Stimulated activated naive CD4-positive, alpha-beta T cell treated with Interleukin-2 at 50 U/mL for 16 hours (primary cell): ENCODE results near the gene PRAMEF5.
"Not testable (repeated sequence)": the region's sequence is repeated elsewhere in the genome, so short reads cannot be mapped to it uniquely, and the experiment has no call there.

Experiments used
- DNase-seq: peaks from one replicate; lab custom pipeline; 2025; lab: John Stamatoyannopoulos, UW

The PRAMEF5 gene

DNA sequence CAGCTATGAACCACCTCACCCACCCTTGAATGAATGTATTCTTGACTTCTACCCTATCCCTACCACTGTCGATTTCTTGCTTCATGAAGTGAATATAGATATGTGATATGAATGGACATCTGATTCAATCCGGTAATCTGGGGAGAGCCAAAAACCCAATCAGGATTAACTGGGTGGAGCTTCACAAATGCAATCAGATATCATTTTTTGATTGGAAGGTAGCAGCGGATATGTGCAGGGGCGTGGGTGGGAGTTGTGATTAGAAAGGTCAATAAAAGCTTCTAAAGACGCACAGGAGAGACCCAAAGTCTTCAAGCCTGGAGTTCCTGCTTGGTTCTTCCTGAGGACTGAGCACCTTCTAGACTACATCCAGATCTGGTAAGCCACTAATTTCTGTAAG lies at the start of gene PRAMEF5:
Gene PRAMEF5 (plus strand): TSS at position 301 of the 400 bp plus-strand sequence. CDS start 5,071 bp downstream, outside the sequence.
- not testable (repeated sequence) for DNase-seq

- not testable (repeated sequence) for DNase-seq
Measured at GRCh38 chr1:13208712-13209111, 45.3 kb upstream of the PRAMEF5 start.

DNA sequence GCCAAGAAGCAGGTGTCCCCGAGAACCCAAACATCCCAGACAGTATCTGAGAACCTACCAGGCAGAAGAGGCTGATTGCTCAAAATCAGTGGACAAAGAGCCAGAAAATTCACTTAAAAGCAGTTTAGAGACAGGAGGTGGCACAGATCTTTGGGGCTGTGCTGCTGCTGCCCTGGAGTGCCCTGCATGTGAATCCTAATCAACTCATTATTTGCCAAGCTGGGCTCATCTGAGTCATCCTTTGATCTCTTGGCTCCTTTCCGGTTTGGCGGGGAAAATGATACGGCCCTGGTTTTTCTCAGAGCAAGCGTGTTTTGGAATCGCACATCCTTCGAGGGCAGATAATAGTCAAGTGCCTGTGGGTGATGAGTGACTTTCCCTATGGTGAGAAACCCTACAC lies 37.4 kb upstream of the PRAMEF5 start:
- not testable (repeated sequence) for DNase-seq

- DNase-seq: not testable (repeated sequence)
Measured at GRCh38 chr1:13219203-13219602, 34.8 kb upstream of the PRAMEF5 start.

- DNase-seq: not testable (repeated sequence)
Measured at GRCh38 chr1:13222788-13223187, 31.2 kb upstream of the PRAMEF5 start.

- DNase-seq: no peak
Measured at GRCh38 chr1:13224480-13225060, 29.4 kb upstream of the PRAMEF5 start.

- DNase-seq: not testable (repeated sequence)
Measured at GRCh38 chr1:13225675-13226204, 28.3 kb upstream of the PRAMEF5 start, which contains the start of gene PRAMEF18. PRAMEF18 (minus strand) TSS chr1:13226154; CDS start chr1:13226106, 48 bp downstream.

GRCh38 chr1:13227271-13228055 lies 26.5 kb upstream of the PRAMEF5 start:
- not testable (repeated sequence) for DNase-seq

GRCh38 chr1:13228343-13228781 lies 25.6 kb upstream of the PRAMEF5 start:
- DNase-seq: peak; percentile 6

DNA sequence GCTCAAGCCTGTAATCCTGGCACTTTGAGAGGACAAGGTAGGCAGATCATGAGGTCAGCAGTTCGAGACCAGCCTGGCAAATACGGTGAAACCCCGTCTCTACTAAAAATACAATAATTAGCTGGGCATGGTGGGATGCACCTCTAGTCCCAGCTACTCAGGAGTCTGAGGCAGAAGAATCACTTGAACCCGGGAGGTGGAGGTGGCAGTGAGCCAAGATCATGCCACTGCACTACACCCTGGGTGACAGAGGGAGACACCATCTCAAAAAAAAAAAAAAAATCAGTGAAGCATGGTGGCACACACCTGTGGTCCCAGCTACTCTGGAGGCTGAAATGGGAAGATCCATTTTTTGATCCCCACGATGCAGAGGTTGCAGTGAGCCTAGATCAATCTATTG lies 23.9 kb upstream of the PRAMEF5 start:
- DNase-seq: not testable (repeated sequence)

DNA sequence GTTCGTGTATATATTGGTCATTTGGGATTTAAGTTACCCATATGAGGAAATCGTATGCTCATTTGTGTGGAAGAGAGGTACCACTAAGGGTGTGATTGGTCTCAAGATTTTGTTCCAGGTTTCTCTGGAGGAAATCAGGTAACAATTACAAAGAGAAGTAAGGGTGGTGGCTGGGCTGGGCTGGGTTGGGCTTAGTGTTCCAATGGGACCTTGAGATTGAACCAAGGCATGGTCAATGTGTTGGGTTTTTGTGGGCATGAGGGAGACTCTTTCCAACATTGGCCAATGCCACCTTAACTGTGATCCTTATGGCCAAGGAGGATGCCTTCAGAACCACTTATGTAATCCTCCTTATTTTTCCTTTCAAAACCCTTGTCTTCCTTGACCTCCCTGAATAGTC lies 23.4 kb upstream of the PRAMEF5 start:
- DNase-seq: not testable (repeated sequence)

- DNase-seq: not testable (repeated sequence)
Measured at GRCh38 chr1:13231061-13231750, 22.8 kb upstream of the PRAMEF5 start.

DNA sequence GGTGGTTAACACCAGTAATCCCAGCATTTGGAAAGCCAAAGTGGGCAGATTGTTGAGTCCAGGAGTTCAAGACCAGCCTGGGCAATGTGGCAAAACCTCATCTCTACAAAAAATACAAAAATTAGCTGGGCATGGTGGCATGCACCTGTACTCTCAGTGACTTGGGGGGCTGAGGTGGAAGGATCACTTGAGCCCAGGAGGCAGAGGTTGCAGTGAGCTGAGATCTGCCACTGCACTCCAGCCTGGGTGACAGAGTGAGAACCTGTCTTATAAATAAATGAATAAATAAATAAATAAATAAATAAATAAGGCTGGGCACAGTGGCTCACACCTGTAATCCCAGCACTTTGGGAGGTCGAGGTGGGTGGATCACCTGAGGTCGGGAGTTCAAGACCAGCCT lies 21.9 kb upstream of the PRAMEF5 start:
- DNase-seq: not testable (repeated sequence)

GRCh38 chr1:13234057-13234456 lies 19.9 kb upstream of the PRAMEF5 start:
- not testable (repeated sequence) for DNase-seq

GRCh38 chr1:13237572-13237971 lies 16.4 kb upstream of the PRAMEF5 start:
- not testable (repeated sequence) for DNase-seq

- not testable (repeated sequence) for DNase-seq
Measured at GRCh38 chr1:13239633-13240032, 14.4 kb upstream of the PRAMEF5 start.

DNA sequence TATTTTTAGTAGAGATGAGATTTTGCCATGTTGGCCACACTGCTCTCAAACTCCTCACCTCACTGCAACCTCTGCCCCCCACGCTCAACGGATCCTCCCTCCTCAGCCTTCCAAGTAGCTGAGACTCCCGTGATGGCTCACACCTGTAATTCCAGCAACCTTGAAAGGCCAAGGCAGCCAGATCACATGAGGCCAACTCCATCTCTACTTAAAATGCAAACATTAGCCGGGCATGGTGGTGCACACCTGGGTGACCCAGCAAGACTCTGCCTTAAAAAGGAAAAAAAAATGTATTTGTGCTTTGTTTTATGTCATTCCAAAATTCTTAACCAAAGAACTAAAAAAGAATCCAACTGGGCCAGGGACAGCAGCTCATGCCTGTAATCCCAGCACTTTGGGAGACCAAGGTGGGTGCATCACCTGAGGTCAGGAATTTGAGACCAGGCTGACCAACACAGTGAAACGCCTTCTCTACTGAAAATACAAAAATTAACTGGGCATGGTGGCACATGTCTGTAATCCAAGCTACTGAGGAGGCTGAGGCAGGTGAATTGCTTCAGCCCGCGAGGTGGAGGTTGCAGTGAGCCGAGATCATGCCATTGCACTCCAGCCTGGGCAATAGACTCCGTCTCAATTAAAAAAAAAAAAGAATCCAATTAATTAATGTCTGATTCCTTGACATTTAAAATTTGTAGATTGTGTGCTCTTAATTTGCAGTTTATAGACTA lies 10.3 kb upstream of the PRAMEF5 start:
- DNase-seq: not testable (repeated sequence)

GRCh38 chr1:13245841-13246553 lies 8.0 kb upstream of the PRAMEF5 start:
- not testable (repeated sequence) for DNase-seq

DNA sequence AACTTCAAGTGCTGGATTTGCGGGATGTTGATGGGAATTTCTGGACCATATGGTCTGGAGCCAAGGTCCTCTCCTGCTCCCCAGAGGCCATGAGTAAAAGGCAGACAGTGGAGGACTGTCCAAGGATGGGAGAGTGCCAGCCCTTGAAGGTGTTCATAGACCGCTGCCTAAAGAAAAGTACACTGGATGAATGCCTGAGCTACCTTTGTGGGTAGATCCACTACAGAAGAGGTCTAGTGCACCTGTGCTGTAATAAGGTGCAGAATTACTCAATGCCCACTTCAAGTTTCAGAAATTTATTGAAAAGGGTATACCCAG lies 7.5 kb upstream of the PRAMEF5 start:
- not testable (repeated sequence) for DNase-seq

GRCh38 chr1:13247122-13247521 lies 6.9 kb upstream of the PRAMEF5 start:
- not testable (repeated sequence) for DNase-seq

DNA sequence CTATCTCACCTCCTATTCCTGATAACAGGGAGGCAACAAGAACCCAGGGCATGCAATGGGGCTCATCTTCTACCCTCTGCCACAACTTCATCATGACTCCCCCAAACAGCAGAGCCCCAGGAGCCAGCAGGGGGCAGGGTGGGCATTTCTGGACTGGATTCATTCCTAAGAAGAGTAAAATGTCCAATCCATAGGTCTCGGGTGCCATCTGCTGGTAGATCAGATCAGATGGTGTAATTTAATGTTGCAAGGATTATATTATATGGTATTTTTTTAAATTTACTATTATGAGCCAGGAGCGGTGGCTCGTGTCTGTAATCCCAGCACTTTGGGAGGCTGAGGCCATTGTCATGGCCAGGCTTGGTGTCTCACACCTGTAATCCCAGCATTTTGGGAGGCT lies 11.1 kb downstream of the PRAMEF5 start:
- not testable (repeated sequence) for DNase-seq
